GM19468 (cell line): ENCODE measurements around the gene TNRC18.

ENCODE experiments used
- ATAC-seq: cut with Tn5 transposase; IDR thresholded peaks from one replicate; pipeline ENCODE4 v1.9.1; 2021; ENCODE audit warnings: mild to moderate bottlenecking, moderate library complexity, moderate number of reproducible peaks; ENCODE audit not compliant: unreplicated experiment; ENCODE audit errors: extremely low read depth

Gene TNRC18

DNA sequence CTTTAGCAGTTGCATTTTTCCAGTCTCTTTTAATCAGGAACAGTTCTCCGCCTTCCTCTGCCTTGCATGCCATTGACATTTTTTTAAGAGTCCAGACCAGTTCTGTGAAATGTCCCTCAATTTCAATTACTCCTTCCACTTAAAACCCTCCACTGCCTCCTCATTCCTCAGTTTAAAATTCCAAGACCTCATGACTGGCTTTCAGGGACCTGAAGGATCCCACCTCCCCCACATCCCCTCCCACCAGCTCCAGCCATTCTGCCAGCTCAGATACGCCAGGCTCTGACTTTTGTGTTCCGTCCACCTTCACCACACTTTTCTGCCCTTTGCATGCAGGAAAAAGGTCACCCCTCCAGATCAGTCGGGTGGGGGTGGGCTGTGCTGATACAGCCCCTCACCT lies 8.7 kb downstream of the TNRC18 start:
- no peak for ATAC-seq

DNA sequence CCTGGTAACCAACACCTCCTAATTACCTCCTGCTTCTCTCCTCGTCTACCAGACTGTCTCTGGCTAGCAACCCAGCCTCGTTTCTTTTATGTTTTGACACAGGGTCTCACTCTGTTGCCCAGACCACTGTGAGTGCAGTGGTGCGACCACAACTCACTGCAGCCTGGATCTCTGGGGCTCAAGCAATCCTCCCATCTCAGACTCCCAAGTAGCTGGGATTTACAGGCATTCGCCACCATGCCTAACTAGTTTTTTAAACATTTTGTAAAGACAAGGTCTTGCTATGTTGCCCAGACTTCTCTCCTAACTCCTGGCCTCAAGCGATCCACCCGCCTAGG lies 10.2 kb downstream of the TNRC18 start:
- no peak for ATAC-seq

DNA sequence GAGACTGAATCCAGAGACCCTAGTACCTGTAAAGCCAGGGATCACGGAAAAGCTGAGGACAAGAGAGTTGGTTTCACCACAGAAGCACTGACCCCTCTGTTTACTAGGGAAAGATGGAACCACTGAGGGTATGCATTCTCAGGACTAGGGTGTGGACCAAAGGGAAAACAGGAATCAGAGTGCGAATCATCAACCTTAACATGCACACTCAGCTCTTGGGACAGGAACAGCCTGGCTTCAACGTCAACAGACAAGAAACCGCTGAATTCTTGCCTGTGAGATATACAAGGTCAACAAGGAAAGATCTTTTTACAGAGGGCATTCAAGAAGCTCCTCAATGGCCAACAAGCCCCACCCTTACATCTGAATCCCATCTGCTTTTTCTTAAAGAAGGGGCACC lies 14.9 kb downstream of the TNRC18 start:
- no peak for ATAC-seq

DNA sequence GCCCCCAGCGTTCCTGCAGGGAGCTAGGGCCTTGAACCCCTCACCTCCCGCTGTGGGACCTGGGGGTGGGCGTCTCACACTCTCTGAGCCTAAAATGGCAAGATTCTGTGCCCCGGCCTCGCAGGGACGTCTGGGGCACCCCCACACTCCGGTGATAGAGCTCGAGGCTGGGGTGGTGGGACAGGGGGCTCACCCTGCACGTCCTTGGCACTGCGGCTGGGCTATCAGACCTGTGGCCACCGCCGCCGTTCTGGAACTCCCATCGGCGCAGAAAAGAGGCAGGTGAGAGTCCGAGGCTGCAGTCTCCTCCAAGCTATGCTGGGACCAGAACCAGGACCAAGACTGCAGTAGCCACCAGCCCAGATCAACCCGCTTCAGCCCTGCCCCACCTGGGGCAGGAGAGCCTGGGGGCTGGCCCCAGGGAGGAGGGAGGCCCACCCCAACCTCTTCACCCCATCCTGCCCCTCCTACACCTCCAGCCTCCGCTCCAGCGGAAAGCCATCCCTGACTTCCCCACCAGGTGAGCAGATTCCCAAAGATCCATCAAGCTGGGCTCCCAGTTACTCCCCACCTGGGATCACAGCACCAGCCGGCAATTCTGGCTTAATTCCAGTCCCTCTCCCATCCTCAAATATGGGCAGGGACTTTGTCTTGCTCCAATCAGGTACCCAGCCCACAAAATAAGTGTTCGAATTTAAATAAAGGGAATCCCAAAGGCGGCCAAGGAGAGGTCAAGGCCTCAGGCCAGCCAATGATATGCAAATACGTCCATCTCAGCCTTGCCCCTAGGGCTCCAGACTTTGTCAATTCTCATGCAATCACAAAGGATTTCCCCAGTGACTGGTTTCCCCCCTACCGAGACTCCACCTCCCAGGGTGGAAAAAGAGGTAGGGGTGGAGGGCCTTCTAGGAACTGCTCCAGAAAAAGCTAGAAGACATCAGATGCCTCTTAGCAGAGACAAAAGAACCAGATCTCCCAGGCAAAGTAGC lies 16.4 kb downstream of the TNRC18 start:
- no peak for ATAC-seq

DNA sequence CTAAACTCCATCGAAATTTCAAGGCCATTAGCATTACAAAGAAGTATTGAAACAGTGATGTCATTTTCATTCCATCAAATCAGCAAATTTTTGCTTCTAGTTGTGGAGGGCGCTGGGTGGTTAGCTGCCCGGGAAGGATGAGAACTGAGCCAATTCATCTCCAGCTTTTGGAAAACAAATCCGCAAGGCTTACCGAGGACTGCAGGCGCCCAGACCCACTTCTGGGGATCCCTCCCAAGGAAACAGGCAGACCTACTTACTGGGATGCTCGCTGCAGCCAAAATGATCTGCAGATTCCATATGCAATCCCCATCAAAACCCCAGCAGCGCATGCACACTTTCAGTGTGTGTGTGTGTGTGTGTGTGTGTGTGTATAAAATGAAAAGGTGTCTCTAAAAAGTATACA lies 19.2 kb downstream of the TNRC18 start:
- ATAC-seq, result no peak

DNA sequence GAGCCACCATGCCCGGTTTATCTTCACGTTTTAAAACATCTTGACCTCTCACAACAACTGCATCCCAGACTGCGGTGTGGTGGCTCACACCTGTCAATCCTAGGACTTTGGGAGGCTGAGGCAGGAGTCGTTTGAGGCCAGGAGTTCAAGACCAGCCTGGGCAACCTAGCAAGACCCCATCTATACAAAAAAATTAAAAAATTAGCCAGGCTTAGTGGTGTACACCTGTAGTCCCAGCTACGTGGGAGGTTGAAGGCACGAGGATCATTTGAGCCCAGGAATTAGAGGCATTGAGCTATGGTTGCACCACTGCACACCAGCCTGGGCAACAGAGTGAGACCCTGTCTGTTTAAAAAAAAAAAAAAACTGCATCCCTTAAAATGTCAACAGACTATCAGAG lies 20.2 kb downstream of the TNRC18 start:
- no peak for ATAC-seq

DNA sequence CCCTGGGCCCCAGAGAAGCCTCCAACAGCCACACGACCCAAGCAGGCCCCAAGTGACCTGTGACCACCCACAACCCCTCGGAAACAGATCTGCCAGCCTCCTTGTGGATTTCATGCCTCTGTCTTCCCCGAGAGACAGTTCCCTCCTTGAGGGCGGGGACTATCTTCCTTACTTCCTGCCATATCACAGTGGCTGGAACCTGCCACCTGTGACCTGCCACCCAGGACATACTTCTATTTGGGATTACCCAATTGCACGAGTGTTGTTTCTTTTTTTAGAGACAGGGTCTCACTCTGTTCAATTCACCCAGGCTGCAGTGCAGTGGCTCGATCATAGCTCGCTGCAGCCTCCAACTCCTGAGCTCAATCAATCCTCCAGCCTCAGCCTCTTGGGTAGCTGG lies 25.9 kb downstream of the TNRC18 start:
- no peak for ATAC-seq

DNA sequence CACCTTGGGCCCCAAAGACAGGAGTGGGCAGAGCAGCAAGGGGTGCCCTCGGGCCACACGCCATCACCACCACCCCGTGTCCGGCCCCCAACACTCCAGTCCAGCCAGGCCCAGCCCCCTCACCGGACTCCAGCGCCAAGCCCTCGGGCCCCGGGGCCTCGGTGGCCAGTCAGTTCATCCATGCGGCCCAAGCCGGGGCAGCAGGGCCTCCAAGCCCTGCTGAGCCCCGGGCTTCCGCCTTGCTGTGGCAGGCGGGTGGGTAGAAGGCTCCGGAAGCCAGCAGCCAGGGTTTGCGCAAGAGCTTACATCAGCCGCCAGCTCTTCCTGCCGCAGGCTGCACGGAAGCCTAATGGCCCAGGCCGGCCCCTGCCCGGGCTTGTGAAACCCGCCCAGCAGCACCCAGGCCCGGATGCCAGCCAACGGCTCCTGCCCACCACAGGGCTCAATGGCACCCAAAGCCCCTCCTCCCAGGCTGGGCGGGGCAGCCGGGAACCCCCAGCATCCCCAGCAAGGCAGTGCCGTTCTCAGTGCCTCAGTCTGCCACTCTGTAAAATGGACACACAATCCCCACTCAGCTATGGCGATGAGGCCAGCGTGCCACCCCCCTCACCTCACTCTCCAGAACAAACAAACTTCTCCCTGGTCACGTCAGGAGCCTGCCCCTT lies 26.5 kb downstream of the TNRC18 start:
- peak; percentile 59 for ATAC-seq

DNA sequence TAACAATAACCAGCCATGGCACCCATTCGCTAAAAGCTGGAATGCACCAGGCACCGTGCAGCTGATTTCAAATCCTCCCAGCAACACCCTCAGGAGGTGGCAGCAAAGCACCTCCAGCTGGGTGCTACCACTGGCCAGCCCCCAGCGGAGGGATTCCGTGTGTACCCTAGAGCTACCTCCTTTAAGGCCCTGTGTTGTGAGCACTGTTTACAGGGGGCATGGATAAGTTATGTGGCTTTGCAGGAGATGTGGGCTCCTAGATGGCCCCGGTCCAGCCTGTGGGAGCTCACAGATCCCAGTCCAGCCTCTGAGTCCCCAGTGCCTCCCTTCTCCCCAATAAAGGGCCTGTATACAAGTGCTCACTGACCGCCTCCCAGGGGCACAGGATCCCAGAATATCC lies 27.1 kb downstream of the TNRC18 start:
- no peak for ATAC-seq

DNA sequence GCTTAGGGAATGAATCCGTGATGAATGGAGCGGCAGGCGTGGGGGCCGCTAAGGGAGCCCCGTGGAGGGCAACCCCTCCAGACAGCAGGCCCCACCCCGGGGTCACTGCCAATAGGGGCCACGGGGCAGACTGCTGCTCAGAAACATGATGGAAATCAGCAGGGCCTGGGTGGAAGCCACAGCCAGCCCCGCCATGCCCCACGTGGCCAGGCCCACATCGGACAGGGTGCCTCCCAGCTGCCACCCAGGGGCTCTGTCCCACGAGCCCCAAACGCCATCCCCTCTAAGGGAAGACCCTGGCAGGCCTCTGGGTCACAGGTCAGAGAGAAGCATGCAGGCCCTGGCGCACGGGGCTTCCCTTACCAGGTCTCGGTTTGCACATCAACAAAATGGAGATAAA lies 28.4 kb downstream of the TNRC18 start:
- ATAC-seq, result no peak

DNA sequence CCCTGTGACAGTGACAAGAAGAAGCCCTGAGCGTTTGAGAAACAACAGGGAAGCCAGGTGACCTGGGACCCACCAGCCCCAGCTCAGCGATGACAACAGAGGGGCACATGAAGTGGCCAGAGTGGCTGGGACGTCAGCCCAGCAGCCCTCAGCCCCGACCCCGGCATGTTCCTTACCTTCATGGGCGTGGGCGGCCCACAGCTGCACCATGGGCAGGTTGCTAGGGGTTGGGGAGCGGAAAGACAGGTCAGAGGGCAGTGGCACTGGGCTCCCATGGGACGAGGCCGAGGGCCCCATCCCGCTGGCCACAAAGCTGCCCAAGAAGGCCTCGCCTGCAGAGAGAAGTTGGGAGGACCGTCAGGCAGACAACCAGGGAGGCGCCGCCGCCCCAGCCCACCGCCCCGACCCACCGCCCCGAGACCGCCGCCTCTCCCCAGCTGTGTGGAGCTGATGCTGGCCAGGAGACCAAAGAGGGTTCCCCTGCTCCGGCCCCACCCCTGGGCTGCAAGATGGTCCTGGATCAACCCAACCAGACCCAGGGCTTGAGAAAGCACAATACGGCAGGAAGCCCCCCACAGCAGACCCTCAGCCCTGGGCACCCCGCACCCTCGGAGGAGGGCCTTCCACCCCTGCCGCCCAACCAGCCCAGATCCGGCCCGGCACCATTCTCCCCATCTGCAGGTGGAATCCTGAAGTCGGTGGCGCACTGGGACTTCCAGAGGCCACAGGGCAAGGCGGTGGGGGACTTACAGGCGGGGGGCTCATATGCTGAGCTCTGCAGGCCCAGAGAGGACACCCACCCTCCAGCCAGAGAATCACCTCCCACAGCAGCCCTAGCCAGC lies 29.1 kb downstream of the TNRC18 start:
- no peak for ATAC-seq

DNA sequence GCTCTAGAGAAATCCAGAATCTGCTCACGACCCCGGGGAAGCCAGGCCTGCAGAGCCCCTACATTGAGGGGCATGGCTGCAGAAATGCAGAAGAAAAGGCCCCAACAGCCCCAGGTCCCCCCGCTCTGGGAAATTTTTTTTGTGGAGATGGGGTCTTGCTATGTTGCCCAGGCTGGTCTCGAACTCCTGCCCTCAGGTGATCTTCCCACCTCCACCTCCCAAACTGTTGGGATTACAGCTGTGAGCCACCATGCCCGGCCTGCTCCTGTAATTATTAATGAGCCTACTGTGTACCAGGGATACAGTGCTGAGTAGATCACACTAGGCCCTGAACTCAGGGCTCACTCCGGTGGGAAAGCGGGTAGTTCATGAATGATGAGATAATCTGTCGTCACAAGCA lies 29.9 kb downstream of the TNRC18 start:
- ATAC-seq, result no peak

DNA sequence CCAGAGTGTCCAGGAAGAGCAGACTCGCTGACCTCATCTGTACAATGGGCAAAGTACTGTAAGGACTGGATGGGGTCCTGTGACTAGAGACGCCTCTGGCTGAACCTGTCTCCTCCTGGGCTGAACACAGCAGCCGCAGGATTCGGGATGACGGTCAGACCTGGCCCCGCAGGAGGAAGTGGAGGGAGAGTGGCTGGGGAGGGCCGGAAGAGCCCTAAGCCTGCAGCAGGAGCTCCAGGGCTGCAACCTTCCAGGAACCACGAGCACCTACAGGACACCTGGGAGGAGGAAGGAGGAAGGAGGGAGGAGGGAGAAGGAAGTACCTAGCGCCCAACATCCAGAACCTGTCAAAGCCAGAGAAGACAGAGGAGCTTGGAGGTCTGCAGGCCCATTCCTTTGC lies 30.3 kb downstream of the TNRC18 start:
- ATAC-seq, result no peak

DNA sequence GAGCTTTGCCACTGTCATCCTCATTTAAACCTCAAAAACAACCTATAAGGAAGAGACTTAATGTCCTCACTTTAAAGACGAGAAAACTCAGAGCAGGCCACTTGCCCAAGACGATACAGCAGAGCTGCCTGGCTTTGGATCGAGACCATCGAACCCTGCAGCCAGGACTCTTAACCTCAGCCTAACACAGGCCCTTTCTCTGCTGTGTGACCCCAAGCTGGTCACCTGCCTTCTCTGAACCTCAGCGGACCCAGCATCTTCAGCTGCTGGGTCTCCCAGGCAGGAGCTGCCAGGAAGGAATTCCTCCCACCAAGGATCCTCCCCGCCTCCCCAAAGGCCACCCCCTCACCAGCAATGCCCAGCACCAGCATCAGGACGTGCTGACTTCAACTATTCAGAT lies 32.7 kb downstream of the TNRC18 start:
- no peak for ATAC-seq

DNA sequence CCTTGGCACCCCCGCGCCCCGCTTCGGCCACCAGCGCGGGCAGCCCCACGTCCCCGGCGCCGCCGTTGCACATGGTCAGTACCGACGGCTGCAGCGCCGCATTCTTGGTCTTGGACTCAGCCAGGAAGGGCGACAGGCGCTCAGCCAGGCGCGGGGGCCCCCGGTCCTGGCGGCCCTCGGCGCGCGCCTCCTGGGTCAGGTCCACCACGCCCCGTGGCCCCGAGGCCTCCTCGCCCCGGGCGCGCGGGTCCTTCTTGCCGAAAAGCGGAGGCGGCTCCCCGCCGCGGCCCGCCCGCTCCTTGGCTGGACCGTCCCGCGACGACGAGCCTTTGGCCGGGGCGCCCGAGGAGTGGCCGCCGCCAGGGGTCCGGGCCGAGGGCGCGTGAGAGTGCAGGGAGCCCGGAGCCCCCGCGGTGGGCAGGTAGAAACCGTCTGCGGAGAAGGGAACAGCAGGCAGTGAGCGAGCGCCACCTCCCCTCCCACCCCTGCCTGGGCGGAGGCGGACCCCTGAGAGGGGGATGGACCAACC lies 34.7 kb downstream of the TNRC18 start:
- ATAC-seq, result no peak

DNA sequence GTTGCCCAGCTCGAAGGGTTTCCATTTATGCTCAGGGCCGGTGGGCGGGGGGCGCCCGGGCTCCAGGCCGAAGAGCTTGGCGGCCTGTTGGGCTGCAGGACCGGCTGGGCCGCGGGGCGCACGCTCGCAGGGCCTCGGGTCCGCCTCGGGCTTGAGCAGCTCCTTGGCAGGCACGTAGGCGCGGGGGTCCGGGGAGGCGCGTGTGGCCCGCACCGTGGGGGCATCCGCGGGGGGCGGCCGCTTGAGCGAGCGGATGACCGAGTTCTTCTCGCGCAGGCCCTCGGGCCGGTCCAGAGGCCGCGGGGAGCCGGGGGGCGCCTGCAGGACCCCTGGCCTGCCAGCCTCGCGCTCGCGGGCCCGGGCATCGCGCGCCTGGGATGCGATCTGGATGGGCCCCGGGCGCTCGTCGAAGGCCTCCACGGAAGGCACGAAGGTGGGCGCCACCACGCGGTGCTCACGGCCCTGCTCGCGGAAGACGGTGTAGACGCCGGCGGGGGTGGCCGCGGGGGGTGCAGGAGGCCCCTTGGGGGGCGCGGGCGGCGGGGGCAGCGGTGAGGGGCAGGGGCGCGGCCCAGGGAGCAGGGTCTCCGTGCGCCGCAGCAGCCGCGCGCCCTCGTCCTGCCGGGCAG lies 35.2 kb downstream of the TNRC18 start:
- ATAC-seq, result no peak

DNA sequence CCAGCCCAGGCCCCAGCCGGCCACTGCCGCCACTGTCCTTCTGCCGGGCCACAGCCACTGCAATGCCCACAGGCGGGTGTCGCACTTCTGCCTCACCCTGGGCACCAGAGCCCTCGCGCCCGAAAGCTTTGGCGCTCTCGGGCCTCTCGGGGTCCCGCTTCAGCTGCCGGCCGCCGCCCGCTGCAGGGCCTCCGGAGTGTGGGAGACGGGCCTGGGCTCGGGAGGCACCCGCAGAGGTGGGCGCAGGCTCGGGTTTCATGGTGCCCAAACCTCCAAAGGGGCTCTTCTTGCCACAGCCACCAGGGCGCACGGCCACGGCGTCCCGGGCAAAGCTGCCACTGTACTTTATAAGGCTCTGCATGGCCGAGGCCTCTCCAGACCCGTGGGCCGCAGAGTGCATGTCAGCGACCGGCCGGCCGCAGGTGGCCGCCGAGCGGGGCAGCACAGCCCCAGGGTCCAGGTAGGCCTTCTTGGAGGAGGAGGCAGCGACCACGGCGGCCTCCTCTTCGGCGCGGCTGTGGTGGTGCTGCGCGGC lies 35.9 kb downstream of the TNRC18 start:
- ATAC-seq, result no peak

DNA sequence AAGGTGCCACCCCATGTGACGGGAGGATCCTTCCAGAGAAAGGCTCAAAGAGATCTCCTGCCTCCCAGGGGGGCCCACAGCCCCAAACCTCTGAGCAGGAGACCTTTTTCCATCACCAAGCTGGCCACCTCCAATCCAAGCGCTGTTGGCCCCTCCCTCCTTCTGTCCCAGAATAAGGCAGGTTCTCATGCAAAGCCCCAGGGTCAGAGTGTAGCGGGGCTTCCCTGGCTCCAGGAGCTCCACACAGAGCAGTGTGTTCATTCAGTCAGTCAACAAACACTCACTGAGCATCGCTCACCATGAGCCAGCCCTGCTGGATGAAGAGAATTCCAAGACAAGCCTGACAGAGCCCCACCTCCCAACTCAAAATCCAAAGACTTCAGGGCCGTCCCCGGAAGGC lies 39.0 kb downstream of the TNRC18 start:
- no peak for ATAC-seq

DNA sequence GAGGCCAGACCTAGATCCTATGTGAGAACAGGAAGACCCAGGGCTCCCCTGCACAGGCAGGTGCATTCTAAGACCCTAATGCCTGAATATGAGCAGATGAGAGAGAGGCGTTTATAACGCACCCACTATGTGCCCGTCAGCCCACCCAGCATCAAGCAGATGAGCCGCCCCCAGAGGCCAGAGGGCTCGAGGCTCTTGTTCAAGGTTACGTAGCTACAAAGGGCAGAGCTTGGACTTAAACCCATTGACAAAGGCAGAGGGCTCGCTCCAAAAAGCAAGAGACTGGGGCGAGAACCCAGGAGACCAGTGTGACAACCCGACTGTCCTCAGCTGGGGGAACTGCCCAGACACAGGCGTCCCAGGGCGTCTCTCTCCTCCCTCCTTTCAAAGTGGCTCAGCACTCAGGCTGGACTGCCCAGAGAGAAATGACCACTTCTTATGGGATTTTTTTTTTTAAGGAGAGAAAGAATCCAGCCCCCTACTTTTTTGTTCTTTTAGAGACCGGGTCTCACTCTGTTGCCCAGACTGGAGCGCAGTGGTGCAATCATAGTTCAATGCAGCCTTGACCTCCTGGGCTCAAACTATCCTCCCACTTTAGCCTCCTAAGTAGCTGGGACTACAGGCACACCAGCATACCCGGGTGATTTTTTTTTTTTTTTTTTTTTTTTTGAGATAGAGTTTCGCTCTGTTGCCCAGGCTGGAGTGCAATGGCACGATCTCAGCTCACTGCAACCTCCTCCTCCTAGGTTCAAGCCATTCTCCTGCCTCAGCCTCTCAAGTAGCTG lies 40.1 kb downstream of the TNRC18 start:
- ATAC-seq, result no peak
